Hepatocyte (in vitro differentiated cells): ENCODE data around the gene ANKRD2. TPM values are rescaled to one million over a fixed set of nuclear protein-coding genes. Genes with fewer than 3 reads are reported as not detected.

Experiments used
- DNase-seq: peaks from one replicate; pipeline ENCODE4 v3.0.0-alpha.2; 2016; ENCODE audit warnings: low spot score
- H2AFZ ChIP-seq: fragments of 200-600 bp; sonication (generic); 2 replicates; pipeline ENCODE4 v1.6.0; 2016; ENCODE audit warnings: antibody characterized with exemption, mild to moderate bottlenecking
- H3K27ac ChIP-seq: fragments of 200-600 bp; sonication (generic); 2 replicates; pipeline ENCODE4 v1.5.1; 2016; ENCODE audit warnings: mild to moderate bottlenecking
- H3K27me3 ChIP-seq: fragments of 200-600 bp; sonication (generic); 2 replicates; pipeline ENCODE4 v1.6.1; 2016
- H3K36me3 ChIP-seq: fragments of 200-600 bp; sonication (generic); replicated peaks from 2 replicates; pipeline ENCODE4 v1.5.1; 2016; ENCODE audit warnings: low read depth; ENCODE audit not compliant: insufficient read depth
- H3K4me1 ChIP-seq: fragments of 200-600 bp; sonication (generic); 2 replicates; pipeline ENCODE4 v1.5.1; 2016; ENCODE audit warnings: mild to moderate bottlenecking, moderate library complexity; ENCODE audit not compliant: insufficient read depth
- H3K4me2 ChIP-seq: fragments of 200-600 bp; sonication (generic); 2 replicates; pipeline ENCODE4 v1.6.0; 2016
- H3K4me3 ChIP-seq: fragments of 200-600 bp; sonication (generic); 2 replicates; pipeline ENCODE4 v1.5.1; 2016; ENCODE audit warnings: mild to moderate bottlenecking
- H3K79me2 ChIP-seq: fragments of 200-600 bp; sonication (generic); 2 replicates; pipeline ENCODE4 v1.6.0; 2017; ENCODE audit warnings: mild to moderate bottlenecking
- H3K9me2 ChIP-seq: fragments of 200-600 bp; sonication (generic); replicated peaks from 2 replicates; pipeline ENCODE4 v1.6.0; 2017; ENCODE audit warnings: mild to moderate bottlenecking; ENCODE audit not compliant: insufficient read depth
- H3K9me3 ChIP-seq: fragments of 200-600 bp; sonication (generic); 2 replicates; pipeline ENCODE4 v1.5.1; 2016; ENCODE audit warnings: low read depth, mild to moderate bottlenecking
- H4K20me1 ChIP-seq: fragments of 200-600 bp; sonication (generic); 2 replicates; pipeline ENCODE4 v1.6.0; 2016; ENCODE audit warnings: mild to moderate bottlenecking; ENCODE audit not compliant: insufficient read depth, poor library complexity, severe bottlenecking
- CTCF ChIP-seq: fragments of 200-600 bp; sonication (generic); IDR thresholded peaks from 2 replicates; pipeline ENCODE4 v1.5.1; 2016; ENCODE audit warnings: antibody characterized with exemption, mild to moderate bottlenecking; ENCODE audit not compliant: poor library complexity
- EZH2 ChIP-seq: fragments of 200-600 bp; sonication (generic); IDR thresholded peaks from 2 replicates; pipeline ENCODE4 v1.6.1; 2016; ENCODE audit warnings: antibody characterized with exemption, mild to moderate bottlenecking, borderline replicate concordance
- EZH2phosphoT487 ChIP-seq: fragments of 200-600 bp; sonication (generic); IDR thresholded peaks from one replicate; pipeline ENCODE4 v1.6.1; 2018; ENCODE audit warnings: antibody characterized with exemption, mild to moderate bottlenecking, low read depth, moderate library complexity; ENCODE audit not compliant: unreplicated experiment, severe bottlenecking
- WGBS: methylation state at CpG from one replicate; pipeline ENCODE4 v1.1.6; 2016; ENCODE audit warnings: low lambda C conversion rate; ENCODE audit errors: missing lambda C conversion rate; 5-methylcytosine and 5-hydroxymethylcytosine counted together
- polyA plus RNA-seq: library from polyadenylated mRNA; unstranded; fragments of >200 nt; fragmentation: Nextera tagmentation; extraction: Ambion mirVana; gene quantifications from 2 replicates; pipeline ENCODE4 v1.2.1, GENCODE V29; 2016
- total RNA-seq: library from RNA; depleted of rRNA; stranded (reverse); fragments of >200 nt; gene quantifications from 2 replicates; pipeline ENCODE4 v1.2.3, GENCODE V29; 2014

ANKRD2 gene
- total and polyA plus RNA-seq, 2 experiments from 2014 or later: not detected

DNA sequence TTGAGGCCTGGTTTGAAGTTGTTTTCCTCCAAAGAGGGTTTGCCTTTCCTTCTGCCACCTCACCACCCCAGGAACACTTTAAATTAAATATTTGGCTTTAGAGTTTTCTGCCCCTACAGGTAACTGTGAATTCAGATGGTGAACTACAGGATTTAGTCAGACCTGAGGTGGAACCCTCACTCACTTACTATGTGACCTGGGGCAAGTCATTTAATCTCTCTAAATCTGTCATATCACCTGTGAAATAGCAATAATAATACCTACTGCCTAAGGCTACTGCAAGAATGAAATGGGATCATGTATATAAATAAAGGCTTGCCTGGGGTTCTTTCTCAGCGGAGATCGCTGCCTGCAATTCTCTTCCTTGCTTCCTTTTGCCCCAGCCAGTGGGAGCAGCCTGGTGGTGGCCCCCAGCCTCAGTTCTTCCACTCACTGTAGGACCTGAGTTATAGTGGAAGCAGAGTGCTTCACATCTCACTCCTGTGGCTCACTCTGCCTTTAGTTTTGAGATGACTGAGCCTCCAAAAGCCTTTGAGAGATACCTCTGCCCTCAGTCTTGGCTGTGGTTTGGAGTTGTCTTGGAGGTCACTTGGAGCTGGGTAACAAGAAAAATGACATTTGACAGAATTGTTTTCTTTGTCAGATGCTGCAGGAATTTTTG, 6.1 kb upstream of the ANKRD2 start:
- no peak overlapping the region for H3K4me2 ChIP-seq
- no peak for TF ChIP-seq EZH2phosphoT487
- no peak for TF ChIP-seq EZH2
- no peak for TF ChIP-seq CTCF
- H3K27me3 ChIP-seq: no peaks in the 10 kb centered on the region
- H2AFZ ChIP-seq: no peak overlapping the region
- no peaks in the 10 kb centered on the region for H3K9me2 ChIP-seq
- no peaks in the 10 kb centered on the region for H4K20me1 ChIP-seq
- DNase-seq: no peak
- no peaks in the 10 kb centered on the region for H3K79me2 ChIP-seq
- no peak overlapping the region for H3K4me3 ChIP-seq
- no peaks in the 10 kb centered on the region for H3K36me3 ChIP-seq
- 87% methylated on average over 2 of the region's 2 CpGs for WGBS
- H3K9me3 ChIP-seq: no peaks in the 10 kb centered on the region
- no peak overlapping the region for H3K27ac ChIP-seq
- peaks cover 4% of the 10 kb centered on the region for H3K4me1 ChIP-seq

GRCh38 chr10:97567891-97568290, 4.7 kb upstream of the ANKRD2 start:
- Histone ChIP-seq H3K36me3 (no peaks in the 10 kb centered on the region), H3K27ac (no peak overlapping the region), H3K27me3 (no peaks in the 10 kb centered on the region), H3K9me3 (no peaks in the 10 kb centered on the region), H3K9me2 (no peaks in the 10 kb centered on the region), H3K79me2 (no peaks in the 10 kb centered on the region), H3K4me1 (peaks cover 13% of the 10 kb centered on the region), H3K4me3 (no peak overlapping the region), H2AFZ (no peak overlapping the region), H3K4me2 (no peak overlapping the region), H4K20me1 (no peaks in the 10 kb centered on the region)
- DNase-seq: no peak
- TF ChIP-seq CTCF: no peak
- no peak for TF ChIP-seq EZH2
- no peak for TF ChIP-seq EZH2phosphoT487
- WGBS: 96% methylated on average over 15 of the region's 15 CpGs

DNA sequence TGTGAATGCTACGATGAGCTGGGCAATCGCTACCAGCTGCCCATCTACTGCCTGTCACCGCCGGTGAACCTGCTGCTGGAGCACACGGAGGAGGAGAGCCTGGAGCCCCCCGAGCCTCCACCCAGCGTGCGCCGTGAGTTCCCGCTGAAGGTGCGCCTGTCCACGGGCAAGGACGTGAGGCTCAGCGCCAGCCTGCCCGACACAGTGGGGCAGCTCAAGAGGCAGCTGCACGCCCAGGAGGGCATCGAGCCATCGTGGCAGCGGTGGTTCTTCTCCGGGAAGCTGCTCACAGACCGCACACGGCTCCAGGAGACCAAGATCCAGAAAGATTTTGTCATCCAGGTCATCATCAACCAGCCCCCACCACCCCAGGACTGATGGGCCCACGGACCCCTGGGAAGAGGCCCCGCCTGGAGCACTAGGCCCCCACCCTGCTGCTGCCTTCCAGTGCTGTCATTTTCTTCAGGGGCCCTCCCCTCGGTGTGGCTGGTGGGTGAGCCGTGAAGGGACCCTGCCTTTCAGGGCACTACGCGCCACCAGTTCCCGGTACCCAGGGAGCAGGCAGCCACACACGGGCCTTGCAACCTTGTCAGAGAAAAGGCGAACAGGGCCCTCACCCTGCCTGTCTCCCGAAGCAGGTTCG, 2.3 kb upstream of the ANKRD2 start:
- H3K9me3 ChIP-seq: no peaks in the 10 kb centered on the region
- H2AFZ ChIP-seq: no peak overlapping the region
- no peak for DNase-seq
- TF ChIP-seq EZH2phosphoT487: no peak
- no peak for TF ChIP-seq CTCF
- no peak for TF ChIP-seq EZH2
- H3K27ac ChIP-seq: no peak overlapping the region
- 97% methylated on average over 33 of the region's 33 CpGs for WGBS
- H4K20me1 ChIP-seq: no peaks in the 10 kb centered on the region
- H3K27me3 ChIP-seq: no peaks in the 10 kb centered on the region
- H3K9me2 ChIP-seq: no peaks in the 10 kb centered on the region
- no peaks in the 10 kb centered on the region for H3K36me3 ChIP-seq
- no peak overlapping the region for H3K4me3 ChIP-seq
- no peak overlapping the region for H3K4me2 ChIP-seq
- no peaks in the 10 kb centered on the region for H3K79me2 ChIP-seq
- H3K4me1 ChIP-seq: peaks cover 18% of the 10 kb centered on the region
